HepG2 (cell line): ENCODE data around the gene CDC25C. TPM values are rescaled to one million over a fixed set of nuclear protein-coding genes. Genes with fewer than 3 reads are reported as not detected.
A peak's percentile ranks its signal among the peaks of the same experiment; 100 is the strongest.

ENCODE experiments used
- BCL6 ChIP-seq: IDR thresholded peaks from 2 replicates; pipeline ENCODE4 v1.6.1; 2016; ENCODE audit warnings: missing genetic modification reagents, missing compliant biosample characterization
- CEBPB ChIP-seq: IDR thresholded peaks from 2 replicates; pipeline ENCODE4 v1.6.1; 2011; ENCODE audit warnings: low read depth, low read length, improper control_type of control experiment, borderline replicate concordance
- EEA1 ChIP-seq: sonication (generic); formaldehyde crosslinking; IDR thresholded peaks from 2 replicates; pipeline ENCODE4 v1.5.1; 2020; ENCODE audit warnings: mild to moderate bottlenecking, missing genetic modification reagents, borderline replicate concordance
- ETS1 ChIP-seq: sonication (generic); formaldehyde crosslinking; IDR thresholded peaks from 2 replicates; pipeline ENCODE4 v1.4.0; 2020; ENCODE audit warnings: missing genetic modification reagents
- HNF4G ChIP-seq, 2 experiments: sonication (generic) in 1 of 2; formaldehyde crosslinking in 1 of 2; IDR thresholded peaks; 2 replicates each; pipeline versions ENCODE4 v1.4.0 to v1.6.1; 2011 to 2020; ENCODE audit warnings: borderline replicate concordance in 2 of 2, low read depth in 2 of 2, mild to moderate bottlenecking in 2 of 2, low read length in 1 of 2, missing genetic modification reagents in 1 of 2, moderate library complexity in 1 of 2
- JUND ChIP-seq: sonication (generic); formaldehyde crosslinking; IDR thresholded peaks from 2 replicates; pipeline ENCODE4 v1.8.0; 2022; ENCODE audit warnings: mild to moderate bottlenecking, missing genetic modification reagents
- KAT7 ChIP-seq: IDR thresholded peaks from 2 replicates; pipeline ENCODE4 v1.6.1; 2018; ENCODE audit warnings: borderline replicate concordance, missing compliant biosample characterization
- RFX3 ChIP-seq: IDR thresholded peaks from 2 replicates; pipeline ENCODE4 v1.6.1; 2016; ENCODE audit warnings: missing biosample characterization, missing genetic modification reagents
- RFXAP ChIP-seq: sonication (generic); formaldehyde crosslinking; IDR thresholded peaks from 2 replicates; pipeline ENCODE4 v1.4.0; 2020; ENCODE audit warnings: missing genetic modification reagents, borderline replicate concordance
- ZBTB39 ChIP-seq: sonication (generic); formaldehyde crosslinking; IDR thresholded peaks from 2 replicates; pipeline ENCODE4 v1.5.0; 2020; ENCODE audit warnings: missing genetic modification reagents
- ZBTB43 ChIP-seq: sonication (generic); formaldehyde crosslinking; conservative IDR thresholded peaks from 2 replicates; pipeline ENCODE4 v1.4.0; 2020; ENCODE audit warnings: missing genetic modification reagents
- ZHX1 ChIP-seq: sonication (generic); formaldehyde crosslinking; IDR thresholded peaks from 2 replicates; pipeline ENCODE4 v1.8.1; 2022; ENCODE audit warnings: low read depth, mild to moderate bottlenecking, missing genetic modification reagents
- ZMYM4 ChIP-seq: sonication (generic); formaldehyde crosslinking; IDR thresholded peaks from 2 replicates; pipeline ENCODE4 v1.8.1; 2023; ENCODE audit warnings: mild to moderate bottlenecking, missing genetic modification reagents
- ZNF558 ChIP-seq: sonication (generic); formaldehyde crosslinking; IDR thresholded peaks from 2 replicates; pipeline ENCODE4 v1.9.0; 2022; ENCODE audit warnings: mild to moderate bottlenecking, missing genetic modification reagents, borderline replicate concordance
- ZNF713 ChIP-seq: sonication (generic); formaldehyde crosslinking; IDR thresholded peaks from 2 replicates; pipeline ENCODE4 v1.4.0; 2020; ENCODE audit warnings: mild to moderate bottlenecking, missing genetic modification reagents
- ZNF772 ChIP-seq: sonication (generic); formaldehyde crosslinking; IDR thresholded peaks from 2 replicates; pipeline ENCODE4 v1.5.0; 2020; ENCODE audit warnings: mild to moderate bottlenecking, missing genetic modification reagents
- polyA plus RNA-seq, 8 experiments: library from polyadenylated mRNA; depleted of rRNA in 3 of 8; stranded (reverse) in 7 of 8; unstranded in 1 of 8; fragments of >200 nt; fragmentation: Illumina TruSeq in 4 of 8; extraction: Trizol in 4 of 8; gene quantifications; 2 replicates each; pipeline versions ENCODE4 v1.2.1 to v1.2.3, GENCODE V29; 2011 to 2016; ENCODE audit warnings: low read depth in 4 of 8, missing spikeins in 1 of 8, mixed read lengths in 1 of 8; ENCODE audit not compliant: insufficient read depth in 1 of 8
- total RNA-seq, 5 experiments: library from RNA; depleted of rRNA; stranded (reverse); fragments of >200 nt; fragmentation: Illumina TruSeq; extraction: Trizol; gene quantifications; 2 replicates each; pipeline ENCODE4 v1.2.3, GENCODE V29; 2016; ENCODE audit warnings: low read depth in 1 of 5

Gene CDC25C
- total and polyA plus RNA-seq, 2 of the 13 experiments (the other 11 are each of a cell fraction or from before 2014, with no cell fraction given), result 17.7 to 27.6 TPM

- TF ChIP-seq JUND (CRISPR knock-in tag), result no peak; the same call in 1 of the 2 replicates
- no peak for TF ChIP-seq CEBPB
- TF ChIP-seq ZBTB43, result peak; percentile 86
- no peak for TF ChIP-seq KAT7 (CRISPR knock-in tag)
- TF ChIP-seq RFX3 (CRISPR knock-in tag), result no peak
- no peak for TF ChIP-seq ZNF558 (CRISPR knock-in tag)
- TF ChIP-seq ZNF772, result peak; percentile 59; the same call in 1 of the 2 replicates
- peak; percentile 86 for TF ChIP-seq ZMYM4 (CRISPR knock-in tag)
- TF ChIP-seq ZBTB39, result no peak
- TF ChIP-seq ETS1 (CRISPR knock-in tag), result no peak
- 0 out of 2 replicates have a peak, but pooled peaks have one; percentile 17 for TF ChIP-seq HNF4G (IDR thresholded peaks at IDR 0.05; ENCODE audit: borderline replicate concordance, low read depth, low read length)
- TF ChIP-seq HNF4G (CRISPR knock-in tag; IDR thresholded peaks at IDR 0.05; ENCODE audit: borderline replicate concordance, low read depth), result no peak
- no peak for TF ChIP-seq EEA1 (CRISPR knock-in tag)
- TF ChIP-seq ZHX1 (CRISPR knock-in tag), result peak; percentile 35; the same call in 1 of the 2 replicates
- peak; percentile 91 for TF ChIP-seq RFXAP (CRISPR knock-in tag)
- 0 out of 2 replicates have a peak, but pooled peaks have one; percentile 6 for TF ChIP-seq BCL6 (CRISPR knock-in tag)
- no peak for TF ChIP-seq ZNF713 (CRISPR knock-in tag)
Measured at GRCh38 chr5:138331449-138332368, at the start of gene CDC25C (continued).
